ELF-1 (cell line): ENCODE measurements around the gene TSPAN9.

Experiments
- DNase-seq: peaks from one replicate; pipeline ENCODE4 v3.0.0-alpha.2; 2016; ENCODE audit warnings: low read depth, low spot score

TSPAN9 gene

GRCh38 chr12:3076730-3077571, at the start of gene TSPAN9:
TSS of gene TSPAN9 (plus strand) at chr12:3077379. CDS start at chr12:3201194, 123,815 bp downstream.
- peak; percentile 73 for DNase-seq

GRCh38 chr12:3028108-3028507, 49.1 kb upstream of the TSPAN9 start:
- no peak for DNase-seq

GRCh38 chr12:3030821-3031429, 46.3 kb upstream of the TSPAN9 start:
- no peak for DNase-seq

- no peak for DNase-seq
Observed at GRCh38 chr12:3032161-3032560, 45.0 kb upstream of the TSPAN9 start.

GRCh38 chr12:3032770-3033538, 44.2 kb upstream of the TSPAN9 start:
- peak; percentile 53 for DNase-seq

- no peak for DNase-seq
Observed at GRCh38 chr12:3033539-3033867, 43.7 kb upstream of the TSPAN9 start.

- peak; percentile 86 for DNase-seq
Observed at GRCh38 chr12:3034067-3034750, 43.0 kb upstream of the TSPAN9 start.

- no peak for DNase-seq
Observed at GRCh38 chr12:3035171-3035570, 42.0 kb upstream of the TSPAN9 start.

- DNase-seq = no peak
Observed at GRCh38 chr12:3035815-3036702, 41.1 kb upstream of the TSPAN9 start.

GRCh38 chr12:3036901-3037600, 40.1 kb upstream of the TSPAN9 start:
- DNase-seq = no peak

- DNase-seq = no peak
Observed at GRCh38 chr12:3038166-3038565, 39.0 kb upstream of the TSPAN9 start.

GRCh38 chr12:3038926-3039510, 38.2 kb upstream of the TSPAN9 start:
- DNase-seq = no peak

GRCh38 chr12:3040026-3040656, 37.0 kb upstream of the TSPAN9 start:
- no peak for DNase-seq

GRCh38 chr12:3040663-3041544, 36.3 kb upstream of the TSPAN9 start:
- DNase-seq = no peak

- DNase-seq = peak; percentile 87
Observed at GRCh38 chr12:3041558-3042164, 35.5 kb upstream of the TSPAN9 start.

- DNase-seq = peak; percentile 29
Observed at GRCh38 chr12:3042394-3042793, 34.8 kb upstream of the TSPAN9 start.

GRCh38 chr12:3042826-3043225, 34.4 kb upstream of the TSPAN9 start:
- DNase-seq = no peak

- DNase-seq = no peak
Observed at GRCh38 chr12:3043406-3043805, 33.8 kb upstream of the TSPAN9 start.
